ENCODE results near the gene TCF7L1.

The TCF7L1 gene

DNA sequence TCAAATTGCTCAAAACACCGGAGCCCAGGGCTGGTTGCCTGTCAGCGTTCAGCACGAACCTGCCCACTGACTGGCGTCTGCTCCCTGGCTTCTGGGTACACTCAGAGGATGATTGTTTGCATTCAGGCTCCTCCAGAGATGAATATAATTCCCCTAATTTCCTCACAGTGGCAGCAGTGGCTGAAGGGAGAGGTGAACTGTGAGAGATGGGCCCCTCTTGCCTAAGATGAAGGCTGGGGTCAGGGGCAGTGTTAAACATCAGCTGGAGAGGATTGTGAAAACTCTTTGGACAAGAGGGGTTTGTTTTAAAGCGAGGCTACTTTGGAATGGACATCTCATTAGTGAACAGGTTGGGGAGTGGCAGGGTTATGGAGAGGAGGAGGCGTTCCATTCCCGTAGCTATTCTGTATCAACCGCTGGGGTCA, 31.0 kb downstream of the TCF7L1 start:
- no peak for DNase-seq

DNA sequence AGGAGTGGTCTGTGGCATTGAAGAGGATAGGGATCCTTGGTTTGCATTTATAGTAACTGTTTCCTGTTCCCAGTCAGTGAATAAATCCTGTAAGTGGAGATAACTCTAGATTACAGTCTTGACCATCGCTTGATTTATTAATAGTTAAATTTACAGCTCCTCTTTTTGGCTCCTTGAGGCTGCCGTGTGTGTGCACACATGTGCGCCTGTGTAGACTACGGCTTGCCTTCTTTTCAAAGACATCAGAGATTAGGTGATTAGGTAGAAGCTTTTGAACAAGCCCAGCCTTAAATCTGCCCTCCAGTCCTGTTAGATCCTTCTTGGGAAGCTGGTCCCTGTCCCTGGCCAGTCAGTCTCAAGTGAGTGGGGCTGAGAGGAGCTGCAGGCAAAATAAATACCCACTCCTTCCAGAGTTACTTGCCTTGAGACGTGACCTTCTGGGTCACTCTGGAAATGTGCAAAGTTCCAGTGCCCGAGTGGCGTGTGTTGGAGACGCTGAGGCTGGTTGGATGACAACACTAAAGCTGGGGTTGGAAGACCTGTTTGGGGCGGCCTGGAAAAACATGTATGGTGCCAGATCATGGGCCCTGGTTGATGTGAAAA, 32.0 kb downstream of the TCF7L1 start:
- DNase-seq = no peak

DNA sequence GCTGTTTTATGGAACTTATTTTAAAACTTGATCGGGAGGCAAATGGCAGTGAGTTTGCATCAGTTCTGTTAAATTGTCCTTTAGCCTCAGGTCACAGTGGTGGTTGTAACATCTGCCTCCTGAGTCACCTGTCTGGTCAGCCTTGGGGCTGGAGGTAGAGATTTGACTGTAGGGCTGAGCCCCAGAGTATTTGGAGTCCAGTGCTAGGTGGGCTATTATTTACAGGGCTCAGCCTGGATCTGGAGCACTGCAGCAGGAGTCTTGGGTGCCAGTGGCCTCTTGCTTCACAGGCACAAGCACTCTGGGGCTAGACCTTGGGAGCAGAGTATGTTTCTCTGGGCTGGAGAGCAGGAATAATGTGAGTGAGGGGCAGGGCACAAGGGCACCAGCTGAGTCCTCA, 32.8 kb downstream of the TCF7L1 start:
- no peak for DNase-seq

DNA sequence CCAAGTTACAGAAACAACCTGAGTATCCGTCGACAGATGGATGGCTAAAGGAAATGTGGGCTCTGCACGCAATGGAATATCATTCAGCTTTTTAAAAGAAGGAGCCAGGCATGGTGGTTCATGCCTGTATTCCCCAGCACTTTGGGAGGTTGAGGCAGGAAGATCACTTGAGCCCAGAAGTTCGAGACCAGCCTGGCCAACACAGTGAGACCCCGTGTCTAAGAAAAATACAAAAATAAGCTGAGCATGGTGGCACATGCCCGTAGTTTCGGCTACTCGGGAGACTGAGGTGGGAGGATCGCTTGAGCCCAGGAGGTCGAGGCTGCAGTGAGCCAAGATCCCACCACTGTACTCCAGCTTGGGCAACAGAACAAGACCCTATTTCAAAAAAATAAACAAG, 34.3 kb downstream of the TCF7L1 start:
- no peak for DNase-seq

DNA sequence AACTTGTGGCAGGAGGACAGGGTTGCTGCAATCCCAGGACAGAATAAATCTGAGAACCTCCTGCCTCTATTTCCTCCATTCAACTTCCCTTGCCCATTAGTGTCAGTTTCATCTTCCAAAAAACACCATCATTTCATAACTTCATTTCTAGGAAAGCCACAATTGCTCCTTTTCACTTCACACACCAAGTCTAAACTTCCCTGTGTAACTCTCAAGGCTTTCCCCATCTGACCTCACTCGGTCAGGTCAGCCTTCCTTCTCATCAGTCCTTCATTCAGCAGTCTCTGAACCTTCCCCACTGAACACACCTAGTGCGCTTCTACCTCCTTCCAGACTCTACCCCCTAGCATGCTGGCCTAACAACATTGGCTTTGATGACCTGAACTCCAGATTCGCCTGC, 35.8 kb downstream of the TCF7L1 start:
- DNase-seq = no peak

DNA sequence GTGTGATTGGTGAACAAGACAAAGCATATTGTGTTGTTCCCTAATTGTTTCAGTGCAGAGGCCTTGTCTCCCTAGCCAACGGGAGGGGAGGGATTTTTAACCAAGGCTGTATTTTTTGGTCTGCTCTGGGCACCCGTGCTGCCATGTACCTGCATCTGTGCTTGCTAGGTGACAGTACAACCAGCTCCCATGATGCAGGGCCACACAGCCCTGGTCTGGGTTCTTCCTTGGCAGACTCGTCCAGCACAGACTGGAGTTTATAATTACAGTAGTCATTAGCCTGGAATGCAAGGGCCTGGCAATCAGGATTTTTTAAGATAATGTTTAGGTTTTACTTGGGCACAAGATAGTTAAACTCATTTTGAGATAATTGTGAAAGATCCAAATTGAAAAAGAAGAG, 36.4 kb downstream of the TCF7L1 start:
- DNase-seq = no peak

DNA sequence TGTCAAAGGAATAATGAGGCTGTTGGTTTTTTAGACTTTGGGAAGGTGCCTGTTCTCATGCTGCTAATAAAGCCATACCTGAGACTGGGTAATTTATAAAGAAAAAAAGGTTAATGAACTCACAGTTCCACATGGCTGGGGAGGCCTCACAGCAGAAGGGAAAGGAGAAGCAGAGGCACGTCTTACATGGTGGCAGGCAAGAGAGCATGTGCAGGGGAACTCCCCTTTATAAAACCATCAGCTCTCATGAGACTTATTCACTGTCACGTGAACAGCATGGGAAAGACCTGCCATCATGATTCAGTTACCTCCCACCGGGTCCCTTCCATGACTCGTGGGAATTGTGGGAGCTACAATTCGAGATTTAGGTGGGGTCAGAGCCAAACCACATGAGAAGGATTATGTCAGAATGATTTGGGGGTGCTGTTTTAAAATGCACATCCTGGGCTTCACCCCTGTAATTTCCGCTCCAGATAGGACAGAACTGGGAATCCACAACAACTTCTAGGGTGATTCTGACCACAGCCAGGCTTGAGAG, 37.8 kb downstream of the TCF7L1 start:
- no peak for DNase-seq

DNA sequence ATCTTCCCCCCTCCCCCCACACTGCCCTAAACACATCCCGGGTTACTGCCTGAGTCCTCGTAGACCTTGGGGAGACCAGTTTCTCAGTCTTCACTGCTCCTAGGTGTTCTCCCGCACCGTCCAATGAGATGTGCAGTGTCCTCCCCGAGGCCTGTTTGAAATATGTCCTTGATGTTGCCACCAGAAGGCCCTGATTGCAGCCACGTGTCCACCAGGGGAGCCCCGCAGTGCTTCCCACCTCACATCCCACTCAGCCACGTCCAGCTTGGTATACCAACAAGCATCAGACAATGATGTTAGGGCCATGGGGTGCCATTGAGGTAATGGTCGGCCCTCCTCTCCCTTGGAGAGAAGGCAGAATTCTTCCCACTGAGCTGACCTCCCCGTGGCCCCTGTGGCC, 38.7 kb downstream of the TCF7L1 start:
- DNase-seq = no peak

DNA sequence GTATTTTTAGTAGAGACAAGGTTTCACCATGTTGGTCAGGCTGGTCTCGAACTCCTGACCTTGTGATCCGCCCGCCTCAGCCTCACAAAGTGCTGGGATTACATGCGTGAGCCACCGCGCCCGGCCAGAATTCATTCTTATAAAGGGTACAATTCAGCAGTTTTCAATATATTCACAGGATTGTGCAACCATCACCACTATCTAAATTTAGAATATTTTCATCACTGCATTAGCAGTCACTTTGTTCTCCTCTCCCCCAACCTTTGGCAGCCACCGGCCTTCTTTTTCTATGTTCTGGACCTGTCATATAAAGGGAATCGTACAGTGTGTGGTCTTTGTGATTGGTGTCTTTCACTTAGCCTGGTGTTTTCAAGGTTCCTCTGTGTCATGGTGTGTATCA, 40.7 kb downstream of the TCF7L1 start:
- DNase-seq = no peak

DNA sequence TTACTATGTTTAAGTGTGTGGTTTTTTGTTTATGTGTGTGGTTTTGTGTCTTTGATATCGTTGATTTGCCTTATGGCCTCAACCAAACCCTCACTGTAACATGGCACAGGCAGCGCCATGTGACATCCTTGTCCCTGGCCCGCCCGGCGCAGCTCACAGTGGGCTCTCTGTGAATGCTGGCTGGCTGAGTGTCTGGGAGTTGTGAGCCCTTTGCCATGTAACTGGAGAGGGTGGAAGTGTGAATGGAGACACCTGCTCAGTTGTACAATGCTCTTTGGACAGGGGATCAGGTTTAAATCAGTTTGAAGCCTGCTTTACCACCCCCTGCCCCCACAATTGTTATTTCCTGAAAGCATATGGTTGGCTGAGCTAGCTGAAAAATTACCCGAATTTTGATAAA, 41.8 kb downstream of the TCF7L1 start:
- DNase-seq = no peak

DNA sequence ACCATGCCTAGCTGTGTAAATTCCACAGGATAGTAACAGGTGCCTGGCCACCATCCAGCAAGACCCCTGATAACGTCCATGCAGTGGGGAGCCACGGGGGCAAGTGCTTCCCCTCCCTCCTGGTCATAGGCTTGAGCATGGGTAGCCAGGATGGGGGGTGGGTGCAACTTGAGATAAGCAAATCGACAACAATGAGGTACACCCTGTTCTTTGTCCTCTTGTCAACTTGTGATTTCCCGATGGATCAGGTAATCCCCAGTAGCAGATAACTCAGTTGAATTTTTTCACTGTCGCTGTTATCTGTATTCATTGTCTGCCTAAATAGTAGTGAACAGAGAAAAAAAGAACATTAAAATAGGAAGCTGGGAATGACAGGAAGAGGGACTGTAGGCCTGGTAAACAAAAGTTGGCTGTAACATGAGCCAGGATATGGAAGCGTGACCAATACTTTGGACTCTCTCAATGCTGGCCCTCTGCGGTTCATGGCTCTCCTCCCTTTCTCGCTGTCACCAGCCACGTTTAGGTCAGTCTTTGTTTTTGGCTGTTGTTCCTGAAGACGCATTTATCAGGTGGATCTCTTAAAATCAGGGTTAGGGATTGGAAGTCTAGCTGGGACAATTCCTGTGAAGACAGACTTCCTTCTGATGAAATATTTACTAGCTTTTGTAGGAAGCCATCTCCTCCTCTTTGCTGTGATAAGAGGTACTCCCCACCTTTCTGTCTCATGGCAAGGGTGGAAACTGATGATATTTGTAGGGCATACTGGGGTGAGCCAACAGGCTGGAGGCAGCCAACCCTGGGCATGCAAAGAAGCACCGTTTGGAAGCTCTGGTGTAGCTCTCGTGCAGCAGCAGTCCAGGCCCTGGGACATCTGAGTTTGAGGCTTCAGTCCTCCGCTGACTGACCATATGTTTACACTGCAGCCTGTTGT, 42.4 kb downstream of the TCF7L1 start:
- no peak for DNase-seq

DNA sequence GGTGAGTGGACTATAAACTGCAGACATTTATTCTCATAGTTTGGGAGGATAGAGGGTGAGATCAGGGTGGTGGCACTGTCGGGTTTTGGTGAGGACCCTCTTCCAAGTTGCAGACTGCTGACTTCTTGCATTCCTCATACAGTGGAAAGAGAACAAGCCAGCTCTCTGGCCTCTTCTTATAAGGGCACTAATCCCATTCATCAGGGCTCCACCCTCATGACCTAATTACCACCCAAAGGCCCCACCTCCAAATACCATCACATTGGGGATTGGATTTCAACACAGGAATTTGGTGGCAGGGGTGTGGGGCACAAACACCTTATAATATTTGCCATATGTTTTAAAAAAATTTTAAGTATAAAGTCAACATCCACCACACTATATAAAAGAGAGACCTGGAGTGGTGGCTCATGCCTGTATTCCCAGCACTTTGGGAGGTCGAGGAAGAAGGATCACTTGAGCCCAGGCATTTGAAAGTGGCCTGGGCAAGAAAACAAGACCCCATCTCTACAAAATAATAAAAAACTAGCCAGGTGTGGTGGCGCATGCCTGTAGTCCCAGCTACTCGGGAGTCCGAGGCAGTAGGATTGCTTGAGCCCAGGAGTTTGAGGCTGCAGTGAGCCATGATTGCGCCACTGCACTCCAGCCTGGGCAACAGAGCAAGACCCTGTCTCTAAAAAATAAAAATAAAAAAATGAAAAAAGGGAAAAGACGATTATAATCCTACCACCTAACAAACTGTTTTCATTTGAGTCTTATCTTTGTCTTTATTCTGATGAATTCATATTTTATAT, 44.0 kb downstream of the TCF7L1 start:
- DNase-seq = no peak

DNA sequence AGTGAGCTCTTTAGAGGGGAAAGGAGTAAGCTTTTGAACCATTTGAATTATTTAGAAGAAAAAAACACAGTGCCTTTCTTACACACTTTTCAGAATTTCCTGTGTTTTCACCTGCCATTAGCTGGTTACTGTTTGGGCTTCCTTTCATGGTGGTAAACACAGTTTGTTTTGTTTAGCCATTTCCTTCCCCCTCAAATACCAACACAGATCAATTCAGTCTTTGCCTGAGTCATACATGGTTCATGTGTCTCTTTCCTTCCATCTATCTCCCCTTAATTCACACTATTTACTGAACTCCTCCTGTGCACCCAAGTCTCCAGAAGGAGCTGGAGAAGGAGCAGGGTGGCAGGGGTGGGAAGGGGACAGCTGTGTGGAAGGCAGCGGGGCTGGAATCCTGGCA, 45.0 kb downstream of the TCF7L1 start:
- DNase-seq = no peak

DNA sequence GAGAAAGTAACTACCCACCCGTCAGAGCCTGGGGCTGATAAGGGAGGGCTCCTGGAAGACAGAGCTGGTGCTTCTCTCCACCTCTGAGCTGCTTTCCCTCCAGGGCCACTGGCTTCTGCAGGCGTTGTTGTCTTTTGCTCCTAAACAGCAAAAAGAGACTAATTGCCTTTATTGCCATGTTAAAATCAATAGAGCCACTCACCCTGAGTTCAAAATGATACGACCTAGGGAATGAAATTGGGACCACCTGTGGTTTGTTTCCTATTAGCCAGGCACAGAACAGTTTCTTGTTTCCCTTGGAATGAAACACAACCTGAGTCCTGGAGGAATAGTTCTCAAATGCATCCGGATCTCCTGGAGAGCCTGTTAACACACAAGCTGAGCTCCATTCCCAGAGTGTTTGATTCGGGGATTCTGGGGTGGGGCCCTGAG, 45.8 kb downstream of the TCF7L1 start:
- no peak for DNase-seq

DNA sequence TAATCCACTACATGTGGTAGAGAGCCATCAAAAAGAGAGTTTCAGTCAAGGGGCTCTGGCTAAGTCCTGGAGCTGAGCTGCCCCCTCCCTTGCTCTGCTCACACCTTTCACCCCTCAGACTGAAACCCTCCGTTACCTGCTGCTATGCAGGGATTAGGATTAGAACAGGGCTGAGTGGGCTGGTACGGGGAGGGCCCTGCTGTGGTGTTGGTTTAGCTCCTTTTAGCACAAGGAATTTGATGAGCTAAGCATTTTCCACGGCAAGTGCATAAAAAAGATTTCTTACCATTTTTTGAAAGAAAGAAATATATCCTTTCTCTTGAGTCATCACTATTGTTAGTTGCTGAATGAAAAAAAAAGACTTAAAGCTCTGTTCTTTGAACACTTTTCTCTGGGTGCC, 46.3 kb downstream of the TCF7L1 start:
- DNase-seq = no peak

DNA sequence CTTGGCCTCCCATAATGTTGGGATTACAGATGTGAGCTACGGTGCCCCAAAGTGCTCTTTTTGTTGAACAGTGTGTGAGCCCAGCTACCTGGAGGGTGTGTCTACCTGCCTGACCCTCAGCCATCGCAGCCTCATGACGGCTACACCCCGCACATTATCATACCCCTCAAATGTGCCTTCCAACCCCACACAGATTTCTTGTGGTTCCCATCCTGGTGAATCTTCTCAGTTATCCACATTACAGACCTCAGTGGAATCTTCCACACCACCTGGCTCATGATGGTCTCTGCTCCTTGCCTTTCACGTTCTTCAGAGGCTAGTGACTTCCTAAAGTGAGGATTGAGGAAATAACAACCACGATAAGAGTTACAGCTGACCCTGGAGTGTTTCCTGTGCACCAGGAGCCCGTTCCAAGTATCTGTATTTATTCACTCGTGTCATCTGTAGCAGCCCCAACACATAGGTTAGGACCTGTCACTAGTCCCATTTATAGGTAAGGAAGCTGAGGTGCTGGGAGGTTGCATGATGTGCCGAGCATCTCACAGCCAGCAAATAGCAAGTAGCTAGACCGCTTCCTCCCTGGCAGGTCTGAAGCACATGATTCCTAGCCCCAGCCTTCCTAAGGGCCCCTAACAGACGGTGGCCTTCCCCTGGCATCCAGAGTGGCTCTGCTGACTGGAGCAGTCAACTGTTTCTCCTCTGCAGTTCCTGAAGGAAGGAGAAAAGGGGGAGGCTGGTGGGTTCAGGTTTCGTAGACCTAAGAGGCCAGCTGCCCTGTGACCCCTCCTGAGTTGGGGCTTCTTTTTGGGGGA, 47.3 kb downstream of the TCF7L1 start:
- no peak for DNase-seq

DNA sequence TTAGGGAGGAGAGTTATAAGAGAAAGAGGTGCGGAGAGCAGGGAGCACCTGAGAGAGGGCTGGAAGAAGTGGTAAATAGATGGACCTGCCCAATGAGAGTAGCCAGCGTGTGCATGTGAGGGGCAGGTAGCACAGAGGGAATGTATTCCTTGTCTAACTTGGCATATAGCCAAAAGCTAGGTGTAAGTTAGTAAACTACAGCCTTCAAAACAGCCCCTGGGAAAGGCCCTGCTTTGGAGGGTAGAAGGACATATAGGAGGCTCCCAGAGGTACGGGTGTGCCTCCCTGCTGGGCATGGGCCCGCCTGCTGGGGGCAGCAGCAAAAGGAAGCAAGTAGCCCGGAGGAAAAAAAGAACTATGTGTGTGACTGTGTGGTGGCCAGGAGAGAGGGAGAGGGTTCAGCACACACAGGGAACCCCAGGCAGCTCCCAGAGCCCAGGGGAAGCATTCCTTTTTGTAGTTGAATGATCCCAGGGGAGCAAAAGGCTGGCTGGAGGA, 48.0 kb downstream of the TCF7L1 start:
- DNase-seq = no peak

DNA sequence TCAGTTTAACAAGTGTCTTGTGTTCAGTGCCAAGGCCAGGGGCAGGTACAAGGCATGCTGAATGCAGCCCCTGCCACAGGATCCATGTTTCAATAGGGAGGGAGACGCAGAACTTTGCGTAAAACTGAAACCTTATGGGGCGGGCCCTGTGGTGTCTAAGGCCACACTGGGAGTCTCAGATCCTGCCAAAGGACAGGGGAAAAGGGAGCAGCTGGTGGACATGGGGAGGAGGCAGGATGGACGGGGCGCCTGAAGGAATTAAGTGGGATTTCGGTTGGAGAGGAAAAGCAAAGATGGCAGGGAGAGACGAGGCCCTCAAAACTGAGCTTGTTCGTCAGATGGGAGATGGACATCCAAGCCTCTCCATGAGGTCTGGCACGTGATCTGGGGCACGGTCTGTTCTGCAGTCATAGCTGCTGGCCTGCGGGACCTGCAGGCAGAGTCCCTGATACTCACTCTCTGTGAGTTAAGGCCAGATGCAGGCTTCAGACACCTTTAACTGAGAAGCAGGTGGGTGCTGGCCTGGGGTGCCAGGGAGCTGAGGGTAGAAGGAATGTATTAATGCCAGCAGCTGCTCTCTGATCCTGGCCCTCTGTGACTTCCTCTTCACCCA, 48.8 kb downstream of the TCF7L1 start:
- no peak for DNase-seq

DNA sequence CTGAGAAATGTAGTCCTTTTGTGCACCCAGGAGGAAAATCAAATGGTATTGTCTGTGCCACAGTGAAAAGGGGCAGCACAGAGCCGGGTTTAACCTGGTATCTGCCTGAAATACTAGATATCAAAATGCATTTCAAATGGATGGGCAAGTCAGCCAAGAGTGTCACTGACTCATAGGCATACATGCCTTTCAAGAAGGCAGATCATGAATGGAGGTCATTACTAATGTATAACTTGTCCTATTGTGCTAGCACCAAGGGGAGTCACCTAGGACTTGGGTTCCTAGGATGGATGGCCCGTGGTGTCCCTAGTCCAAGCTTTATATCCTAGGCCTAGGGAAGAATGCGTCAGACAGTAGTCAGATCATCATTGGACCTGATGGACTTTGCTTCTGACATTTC, 49.9 kb downstream of the TCF7L1 start:
- no peak for DNase-seq

DNA sequence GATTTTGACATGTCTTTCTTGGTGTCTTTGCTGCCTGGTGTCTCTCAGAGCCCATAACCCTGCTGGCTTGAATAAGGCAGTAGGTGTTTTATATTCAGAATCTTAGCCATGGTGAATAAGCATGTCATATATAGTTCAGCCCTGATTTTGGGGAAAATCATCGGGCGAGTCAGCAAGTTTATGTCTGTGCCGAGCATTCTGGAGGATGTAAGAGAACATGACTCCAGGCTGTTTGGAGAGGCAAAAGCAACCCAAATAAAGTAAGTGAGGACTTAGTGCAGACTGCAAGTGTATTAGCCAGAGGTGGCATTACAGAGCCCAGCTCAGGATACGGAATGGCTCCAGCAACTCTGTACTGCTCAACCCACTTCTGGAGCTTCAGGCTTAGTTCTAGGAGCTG, 50.3 kb downstream of the TCF7L1 start:
- DNase-seq = no peak

DNA sequence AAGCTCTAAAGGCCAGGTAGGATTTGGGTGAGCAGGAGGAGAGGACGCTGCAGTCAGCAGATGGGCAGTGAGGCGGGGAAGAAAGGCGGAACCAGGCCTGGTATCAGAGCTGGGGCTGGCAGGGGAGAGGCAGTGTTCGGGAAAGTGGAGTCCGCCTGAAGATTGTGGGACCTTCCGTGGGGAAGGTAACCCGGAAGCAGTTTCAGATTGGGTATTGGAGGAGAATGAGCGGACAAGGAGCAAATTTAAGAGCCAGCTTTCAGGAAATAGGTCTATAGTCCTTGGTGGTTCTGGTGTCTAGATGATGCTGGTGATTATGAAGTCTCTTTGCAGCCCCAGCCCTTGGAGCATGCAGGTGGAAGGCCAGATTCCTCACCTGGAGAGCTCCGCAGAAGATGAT, 51.0 kb downstream of the TCF7L1 start:
- DNase-seq = no peak

DNA sequence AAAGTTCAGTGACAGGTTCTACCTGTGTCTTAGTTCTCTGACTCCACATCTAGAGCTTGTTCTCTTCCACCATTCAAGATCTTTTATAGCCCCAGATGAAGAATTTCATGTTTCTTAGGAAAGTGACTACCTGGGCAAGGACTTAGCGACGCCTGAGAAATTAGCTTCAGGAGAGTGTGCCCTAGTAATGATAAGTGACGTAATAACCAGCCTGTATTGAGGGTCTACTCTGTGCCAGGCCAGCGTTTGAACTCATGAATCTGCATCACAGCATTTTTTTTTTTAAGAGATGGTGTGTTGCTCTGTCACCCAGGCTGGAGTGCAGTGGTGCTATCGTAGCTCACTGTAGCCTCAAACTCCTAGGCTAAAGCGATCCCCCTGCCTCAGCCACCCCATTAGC, 51.8 kb downstream of the TCF7L1 start:
- no peak for DNase-seq

Measured in AML-193 (cell line).